Measurements from ENCODE around the gene ATP6V1G1. TPM values are rescaled to one million over a fixed set of nuclear protein-coding genes. Genes with fewer than 3 reads are reported as not detected.

ATP6V1G1 gene
- total RNA-seq, 4 donors from 2014 or later: 88.0 to 135 (median 113) TPM

- DNase-seq (ENCODE audit: extremely low spot score): no peak
- no peaks in the 10 kb centered on the region for H3K27me3 ChIP-seq
- WGBS: 0% methylated on average over 2 of the region's 2 CpGs
- H3K9me3 ChIP-seq: no peaks in the 10 kb centered on the region
- no peaks in the 10 kb centered on the region for H3K4me1 ChIP-seq
- intact Hi-C loops (cut with DNase I): no loop called here
- TF ChIP-seq, protein P1, sequence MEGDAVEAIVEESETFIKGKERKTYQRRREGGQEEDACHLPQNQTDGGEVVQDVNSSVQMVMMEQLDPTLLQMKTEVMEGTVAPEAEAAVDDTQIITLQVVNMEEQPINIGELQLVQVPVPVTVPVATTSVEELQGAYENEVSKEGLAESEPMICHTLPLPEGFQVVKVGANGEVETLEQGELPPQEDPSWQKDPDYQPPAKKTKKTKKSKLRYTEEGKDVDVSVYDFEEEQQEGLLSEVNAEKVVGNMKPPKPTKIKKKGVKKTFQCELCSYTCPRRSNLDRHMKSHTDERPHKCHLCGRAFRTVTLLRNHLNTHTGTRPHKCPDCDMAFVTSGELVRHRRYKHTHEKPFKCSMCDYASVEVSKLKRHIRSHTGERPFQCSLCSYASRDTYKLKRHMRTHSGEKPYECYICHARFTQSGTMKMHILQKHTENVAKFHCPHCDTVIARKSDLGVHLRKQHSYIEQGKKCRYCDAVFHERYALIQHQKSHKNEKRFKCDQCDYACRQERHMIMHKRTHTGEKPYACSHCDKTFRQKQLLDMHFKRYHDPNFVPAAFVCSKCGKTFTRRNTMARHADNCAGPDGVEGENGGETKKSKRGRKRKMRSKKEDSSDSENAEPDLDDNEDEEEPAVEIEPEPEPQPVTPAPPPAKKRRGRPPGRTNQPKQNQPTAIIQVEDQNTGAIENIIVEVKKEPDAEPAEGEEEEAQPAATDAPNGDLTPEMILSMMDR (IDR thresholded peaks at IDR 0.05): no peak
- TF ChIP-seq POLR2A (IDR thresholded peaks at IDR 0.05; ENCODE audit: low read depth) (no peak), EP300 (IDR thresholded peaks at IDR 0.05) (no peak), POLR2AphosphoS5 (IDR thresholded peaks at IDR 0.05) (no peak)
- H3K36me3 ChIP-seq: peaks cover 43 to 98% (median 73%) of the 10 kb centered on the region in 4 donors
- no peak overlapping the region for H3K27ac ChIP-seq (replicated peaks in 1 of 4)
- no peak overlapping the region for H3K4me3 ChIP-seq
Observed at GRCh38 chr9:114631166-114631565, 43.6 kb downstream of the ATP6V1G1 start.

- intact Hi-C loops (cut with DNase I): no loop called here
- TF ChIP-seq, protein P1 (IDR thresholded peaks at IDR 0.05): no peak
- no peak for TF ChIP-seq EP300 (IDR thresholded peaks at IDR 0.05)
- no peak for TF ChIP-seq POLR2A (IDR thresholded peaks at IDR 0.05; ENCODE audit: low read depth)
- no peak for TF ChIP-seq POLR2AphosphoS5 (IDR thresholded peaks at IDR 0.05)
- no peaks in the 10 kb centered on the region for H3K27me3 ChIP-seq
- H3K27ac ChIP-seq (replicated peaks in 1 of 4): no peak overlapping the region
- H3K9me3 ChIP-seq: no peaks in the 10 kb centered on the region
- peaks cover 34 to 98% (median 68%) of the 10 kb centered on the region in 4 donors for H3K36me3 ChIP-seq
- 90% methylated on average over 11 of the region's 11 CpGs for WGBS
- DNase-seq (ENCODE audit: extremely low spot score): no peak
- H3K4me1 ChIP-seq: no peaks in the 10 kb centered on the region
- H3K4me3 ChIP-seq: no peak overlapping the region
Observed at GRCh38 chr9:114633438-114634089, 46.0 kb downstream of the ATP6V1G1 start.

- TF ChIP-seq POLR2A (IDR thresholded peaks at IDR 0.05; ENCODE audit: low read depth) (no peak), POLR2AphosphoS5 (IDR thresholded peaks at IDR 0.05) (no peak), EP300 (IDR thresholded peaks at IDR 0.05) (no peak)
- TF ChIP-seq, protein P1 (IDR thresholded peaks at IDR 0.05): no peak
- 96% methylated on average over 6 of the region's 6 CpGs for WGBS
- intact Hi-C loops (cut with DNase I): no loop called here
- no peaks in the 10 kb centered on the region for H3K27me3 ChIP-seq
- DNase-seq (ENCODE audit: extremely low spot score): no peak
- H3K4me1 ChIP-seq: no peaks in the 10 kb centered on the region
- no peaks in the 10 kb centered on the region for H3K9me3 ChIP-seq
- no peak overlapping the region for H3K27ac ChIP-seq (replicated peaks in 1 of 4)
- no peak overlapping the region for H3K4me3 ChIP-seq
- H3K36me3 ChIP-seq: peaks cover 33 to 98% (median 68%) of the 10 kb centered on the region in 4 donors
Observed at GRCh38 chr9:114634387-114634786, 46.8 kb downstream of the ATP6V1G1 start.

- 92% methylated on average over 8 of the region's 8 CpGs for WGBS
Observed at GRCh38 chr9:114638404-114638803, 50.8 kb downstream of the ATP6V1G1 start.

More at GRCh38 chr9:114638404-114638803, 50.8 kb downstream of the ATP6V1G1 start:
- TF ChIP-seq POLR2A (IDR thresholded peaks at IDR 0.05; ENCODE audit: low read depth): no peak
- TF ChIP-seq, protein P1 (IDR thresholded peaks at IDR 0.05): no peak
- DNase-seq (ENCODE audit: extremely low spot score): no peak
- Histone ChIP-seq H3K27me3 (no peaks in the 10 kb centered on the region), H3K4me3 (no peak overlapping the region), H3K4me1 (no peaks in the 10 kb centered on the region), H3K36me3 (peaks cover 32 to 95% (median 64%) of the 10 kb centered on the region in 4 donors), H3K27ac (replicated peaks in 1 of 4) (no peak overlapping the region), H3K9me3 (no peaks in the 10 kb centered on the region)
- intact Hi-C loops (cut with DNase I): no loop called here
